Muscle of back (tissue), 11 donors: ENCODE data around the gene AGO4. TPM values are rescaled to one million over a fixed set of nuclear protein-coding genes. Genes with fewer than 3 reads are reported as not detected.
A peak's percentile ranks its signal among the peaks of the same experiment; 100 is the strongest.
"Not testable (repeated sequence)": the region's sequence is repeated elsewhere in the genome, so short reads cannot be mapped to it uniquely, and the experiment has no call there.

Source experiments
- DNase-seq, 3 donors: peaks; one replicate each; pipeline versions ENCODE4 v3.0.0 to v3.0.0-alpha.2; 2013
- polyA plus RNA-seq, 10 donors: library from polyadenylated mRNA; unstranded; fragments of 120-200 nt; gene quantifications; one replicate each; pipeline ENCODE4 v1.2.1, GENCODE V29; 2013; ENCODE audit not compliant: insufficient read length in 10 of 10

The AGO4 gene
- polyA plus RNA-seq, 10 donors = 9.1 to 19.5 (median 13.6) TPM

DNA sequence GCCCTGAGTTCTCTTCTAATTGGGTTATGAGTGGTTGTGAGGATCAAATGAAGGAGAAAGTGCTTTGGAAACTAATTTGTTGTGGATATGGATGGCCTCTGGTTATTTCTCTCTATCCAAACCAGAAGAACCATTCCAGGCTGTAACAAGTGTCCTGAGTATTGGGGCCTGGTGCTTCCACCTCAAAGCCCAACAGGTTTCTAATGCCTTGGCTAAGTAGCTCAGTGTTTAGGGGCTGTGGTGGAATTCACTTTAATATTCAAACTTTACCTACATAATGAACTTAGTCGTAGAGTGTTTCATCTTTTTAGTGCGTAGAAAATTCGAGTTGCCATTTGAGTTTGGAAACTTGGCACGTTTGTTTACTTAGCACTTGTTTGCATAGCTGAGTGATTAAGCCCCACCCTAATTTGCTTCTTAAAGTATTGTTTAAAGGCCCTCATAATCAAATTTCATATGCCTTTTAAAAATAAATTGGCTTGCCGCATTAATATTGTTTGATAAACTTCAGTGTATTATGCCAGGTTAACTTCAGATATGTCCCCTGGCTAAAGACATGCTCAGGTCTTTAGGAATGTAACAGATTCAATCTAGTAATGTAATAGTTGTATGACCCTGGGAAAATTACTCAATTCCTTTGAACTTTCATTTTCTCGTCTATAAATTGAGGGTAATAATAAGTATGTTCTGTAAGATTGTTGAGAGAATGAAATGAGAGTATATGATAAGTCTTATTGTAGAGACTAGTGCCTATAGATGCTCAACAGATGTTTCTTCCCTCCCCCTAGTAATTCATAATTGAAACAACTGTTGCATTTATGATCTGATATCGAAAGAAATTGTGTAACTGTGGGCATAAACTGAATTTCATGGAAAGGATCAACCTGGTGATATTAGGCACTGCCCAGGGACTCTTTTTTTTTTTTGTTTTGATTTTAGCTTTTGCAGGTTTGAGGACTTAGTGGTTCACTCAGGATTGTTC is 1.6 kb downstream of the AGO4 start:
- DNase-seq = no peak

DNA sequence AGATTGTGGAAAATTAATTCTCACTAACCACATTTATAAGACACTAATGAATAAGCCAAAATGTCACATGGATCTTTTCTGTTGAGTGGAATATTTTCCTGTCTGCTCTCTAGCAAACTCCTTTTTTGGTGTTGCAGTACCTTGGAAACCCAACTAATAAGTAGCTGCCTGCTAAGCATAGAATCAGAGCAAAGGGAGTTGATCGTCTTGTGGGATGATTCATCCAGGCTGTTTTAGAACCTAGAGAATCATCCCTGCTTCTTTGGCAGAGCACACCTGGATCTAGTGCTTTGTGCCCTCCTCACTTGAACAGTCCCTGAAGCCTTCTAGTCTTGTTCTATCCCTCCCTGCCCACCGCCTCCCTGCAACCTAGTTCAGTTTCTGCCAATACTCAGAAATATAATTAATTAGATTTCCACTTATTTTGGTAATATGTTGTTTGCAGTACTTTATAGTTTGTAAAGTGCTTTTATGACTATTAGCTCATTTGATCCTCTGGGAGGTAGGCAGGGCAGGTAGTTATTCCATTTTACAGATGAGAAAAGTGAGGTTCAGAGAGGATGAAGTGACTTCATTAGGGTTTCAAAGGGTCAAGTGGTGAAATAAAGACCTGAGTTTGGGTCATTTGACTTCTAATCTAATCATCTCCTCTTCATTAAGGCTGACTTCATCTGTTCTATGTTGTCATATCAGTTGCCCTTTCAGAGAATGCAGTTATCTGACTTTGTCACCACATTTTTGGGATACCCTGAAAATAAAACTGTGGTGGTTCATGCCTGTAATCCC is 2.5 kb downstream of the AGO4 start:
- DNase-seq = no peak

DNA sequence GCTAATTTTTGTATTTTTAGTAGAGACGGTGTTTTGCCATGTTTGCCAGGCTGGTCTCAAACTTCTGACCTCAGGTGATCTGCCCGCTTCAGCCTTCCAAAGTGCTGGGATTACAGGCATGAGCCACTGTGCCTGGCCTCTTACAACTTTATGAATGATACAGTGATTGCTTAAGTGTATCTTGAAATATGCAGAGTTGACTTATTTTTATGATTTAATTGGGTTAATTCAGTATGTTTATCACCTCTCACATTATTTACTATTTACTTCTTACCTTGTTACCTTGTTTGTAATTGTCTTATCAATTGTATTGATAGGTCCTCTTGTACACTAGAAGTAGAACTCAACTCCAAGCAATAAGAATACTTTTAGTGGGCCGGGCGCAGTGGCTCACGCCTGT is 4.9 kb downstream of the AGO4 start:
- not testable (repeated sequence) for DNase-seq

DNA sequence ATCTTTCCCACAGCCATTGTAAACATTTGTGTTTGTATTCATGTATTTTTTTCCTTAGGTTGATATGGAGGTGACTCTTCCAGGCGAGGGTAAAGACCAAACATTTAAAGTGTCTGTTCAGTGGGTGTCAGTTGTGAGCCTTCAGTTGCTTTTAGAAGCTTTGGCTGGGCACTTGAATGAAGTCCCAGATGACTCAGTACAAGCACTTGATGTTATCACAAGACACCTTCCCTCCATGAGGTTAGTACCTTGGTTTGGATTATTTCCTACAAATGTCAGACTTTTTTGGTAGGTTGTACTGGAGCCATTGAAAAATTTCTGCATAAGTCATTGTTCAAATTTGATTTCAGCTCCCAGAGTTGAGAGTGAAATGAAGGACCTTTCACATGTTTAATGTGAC is 17.4 kb downstream of the AGO4 start:
- no peak for DNase-seq

DNA sequence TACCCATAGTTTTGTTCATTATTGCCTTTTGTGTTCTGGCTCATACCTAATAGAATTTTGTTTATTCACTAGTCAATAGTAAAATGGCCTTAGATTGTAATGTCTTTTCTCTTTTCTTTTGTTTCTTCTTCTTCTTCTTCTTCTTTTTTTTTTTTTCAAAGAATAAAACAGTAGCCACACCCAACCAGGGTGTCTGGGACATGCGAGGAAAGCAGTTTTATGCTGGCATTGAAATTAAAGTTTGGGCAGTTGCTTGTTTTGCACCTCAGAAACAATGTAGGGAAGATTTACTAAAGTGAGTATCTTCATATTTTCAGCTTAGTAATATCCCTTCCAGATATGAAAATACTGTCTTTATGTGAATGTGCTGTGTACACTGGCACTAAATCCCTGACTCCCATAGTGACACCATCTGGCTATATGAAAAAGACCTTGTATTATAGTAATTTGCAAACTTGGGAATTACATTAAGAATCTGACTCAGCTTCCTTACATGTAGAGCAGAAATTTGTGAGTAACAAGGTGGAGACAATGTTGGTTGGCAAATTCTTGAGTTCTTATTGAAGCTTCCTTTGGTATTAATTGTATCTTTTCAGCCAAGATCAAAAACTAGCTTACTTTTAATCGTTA is 24.6 kb downstream of the AGO4 start:
- DNase-seq = no peak

DNA sequence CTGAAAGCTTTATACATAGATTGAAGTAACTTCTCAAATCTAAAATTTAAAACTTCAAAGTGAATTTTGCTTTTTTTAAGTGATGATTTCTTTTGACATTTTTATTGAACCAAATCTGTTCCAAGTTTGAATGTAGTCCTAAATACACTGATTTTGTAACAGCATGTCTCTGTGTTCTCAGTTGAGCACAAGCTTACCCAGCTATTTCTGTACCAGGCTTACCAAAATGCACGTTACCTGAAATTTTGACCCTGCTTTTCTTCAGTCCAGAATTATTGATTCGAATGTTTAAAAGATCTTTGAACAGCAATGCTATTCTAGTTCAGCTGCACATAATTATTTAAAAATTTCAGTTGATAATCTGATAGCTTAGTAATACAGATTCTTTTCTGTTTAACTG is 25.6 kb downstream of the AGO4 start:
- no peak for DNase-seq

DNA sequence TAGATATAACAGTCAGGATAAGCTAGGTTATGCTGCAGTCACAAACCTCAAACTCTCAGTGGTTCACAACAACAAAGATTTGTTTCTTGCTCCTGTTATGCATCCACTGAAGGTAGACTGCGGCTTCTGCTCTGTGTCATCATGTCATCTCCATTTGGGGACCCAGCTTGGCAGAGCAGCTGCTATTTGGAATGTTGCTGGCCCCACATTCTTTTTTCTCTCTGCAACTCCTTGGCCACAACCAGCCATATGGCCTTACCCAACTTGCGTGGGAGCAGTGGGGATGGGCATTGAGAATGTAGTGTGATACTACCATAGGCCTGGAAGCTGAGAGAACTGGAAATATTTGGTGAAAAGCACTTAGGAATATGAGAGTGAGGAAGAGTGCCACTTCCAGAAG is 26.4 kb downstream of the AGO4 start:
- DNase-seq = no peak

DNA sequence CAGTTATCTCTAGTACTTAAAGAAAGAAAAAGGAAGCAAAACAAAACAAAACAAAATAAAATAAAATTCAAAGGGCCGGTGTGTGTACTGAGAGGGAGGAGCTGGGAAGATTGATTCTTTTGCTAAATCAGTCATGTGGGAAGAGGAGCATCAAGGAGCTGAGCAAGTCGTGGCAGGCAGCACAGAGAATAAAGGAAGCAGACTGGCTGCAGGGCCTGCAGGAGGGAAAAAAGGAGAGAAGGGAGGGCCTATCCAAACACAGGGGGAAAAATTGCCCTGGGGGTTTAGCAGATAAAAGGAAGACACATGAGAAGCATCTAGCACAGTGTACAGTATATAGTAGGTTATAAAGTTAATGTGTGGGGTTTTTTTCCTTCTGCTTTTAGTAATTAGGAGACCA is 27.6 kb downstream of the AGO4 start:
- no peak for DNase-seq

DNA sequence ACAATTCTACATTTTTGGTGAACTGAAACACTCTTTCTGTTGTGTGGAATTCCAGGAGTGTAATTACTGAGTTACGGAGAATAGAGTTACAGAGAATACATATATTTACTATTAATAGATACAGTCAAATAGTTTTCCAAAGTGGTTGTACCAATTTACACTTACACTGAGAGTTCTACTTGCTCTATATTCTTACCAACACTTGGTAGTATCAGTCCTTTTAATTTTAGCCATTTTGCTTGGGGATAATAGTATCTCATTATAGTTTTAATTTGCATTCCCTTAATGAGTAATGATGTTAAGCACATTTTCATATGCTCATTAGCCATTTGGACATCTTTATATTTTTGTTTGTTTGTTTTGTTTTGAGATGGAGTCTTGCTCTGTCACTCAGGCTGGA is 28.9 kb downstream of the AGO4 start:
- no peak for DNase-seq

DNA sequence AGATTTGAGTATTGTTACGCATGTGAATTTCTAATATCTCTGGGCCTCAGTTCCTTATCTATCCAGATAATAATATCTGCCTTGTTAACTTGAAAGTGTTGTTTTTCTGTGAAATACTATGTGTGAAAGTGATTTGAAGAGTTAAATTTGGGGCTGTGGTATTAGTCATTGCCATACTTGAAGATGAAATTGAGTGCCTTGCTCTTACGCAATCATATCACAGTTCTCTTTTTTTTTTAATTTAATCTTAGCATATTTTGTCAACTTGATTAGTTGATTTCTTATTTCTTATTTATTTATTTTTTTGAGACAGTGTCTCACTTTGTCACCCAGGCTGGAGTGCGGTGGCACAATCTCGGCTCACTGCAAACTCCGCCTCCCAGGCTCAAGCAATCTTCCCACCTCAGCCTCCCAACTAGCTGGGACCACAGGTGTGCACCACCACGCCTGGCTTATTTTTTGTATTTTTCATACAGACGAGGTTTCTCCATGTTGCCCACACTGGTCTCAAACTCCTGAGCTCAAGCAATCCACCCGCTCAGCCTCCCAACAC is 31.0 kb downstream of the AGO4 start:
- no peak for DNase-seq

DNA sequence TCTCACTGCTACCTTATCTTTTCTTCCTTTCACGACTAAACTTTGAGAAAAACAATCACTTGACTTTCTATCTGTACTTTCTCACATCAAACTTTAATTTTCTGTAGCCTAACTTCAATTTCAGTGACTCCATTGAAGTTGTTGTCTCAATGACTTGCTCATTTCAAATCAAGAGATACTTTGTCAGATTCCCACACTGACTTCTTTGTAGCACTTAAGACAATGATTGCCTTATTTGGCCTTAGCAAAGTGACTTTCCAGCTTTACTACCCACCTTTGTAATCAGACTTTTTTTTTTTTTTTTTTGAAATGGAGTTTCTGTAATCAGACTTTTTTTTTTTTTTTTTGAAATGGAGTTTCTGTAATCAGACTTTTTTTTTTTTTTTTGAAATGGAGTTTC is 37.0 kb downstream of the AGO4 start:
- DNase-seq = no peak

DNA sequence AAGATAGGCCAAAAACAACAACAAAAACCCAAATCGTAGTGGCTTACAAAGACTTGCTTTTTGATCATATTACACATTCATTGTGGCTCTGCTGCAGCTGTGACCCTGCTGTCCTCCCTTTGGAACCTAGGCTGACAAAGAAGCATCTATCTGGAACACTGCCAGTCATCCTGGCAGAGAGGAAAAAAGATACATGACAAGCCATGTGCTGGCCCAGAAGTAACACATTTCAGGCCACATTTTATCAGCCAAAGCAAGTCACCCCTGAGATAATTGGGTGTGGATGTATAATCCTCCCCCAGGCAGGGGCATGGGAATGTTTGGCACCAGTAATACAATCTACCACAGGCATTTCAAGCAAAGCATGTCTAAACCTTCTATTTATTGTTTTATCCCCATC is 38.0 kb downstream of the AGO4 start:
- peak in 1 of 3 donors; percentile 22 for DNase-seq

DNA sequence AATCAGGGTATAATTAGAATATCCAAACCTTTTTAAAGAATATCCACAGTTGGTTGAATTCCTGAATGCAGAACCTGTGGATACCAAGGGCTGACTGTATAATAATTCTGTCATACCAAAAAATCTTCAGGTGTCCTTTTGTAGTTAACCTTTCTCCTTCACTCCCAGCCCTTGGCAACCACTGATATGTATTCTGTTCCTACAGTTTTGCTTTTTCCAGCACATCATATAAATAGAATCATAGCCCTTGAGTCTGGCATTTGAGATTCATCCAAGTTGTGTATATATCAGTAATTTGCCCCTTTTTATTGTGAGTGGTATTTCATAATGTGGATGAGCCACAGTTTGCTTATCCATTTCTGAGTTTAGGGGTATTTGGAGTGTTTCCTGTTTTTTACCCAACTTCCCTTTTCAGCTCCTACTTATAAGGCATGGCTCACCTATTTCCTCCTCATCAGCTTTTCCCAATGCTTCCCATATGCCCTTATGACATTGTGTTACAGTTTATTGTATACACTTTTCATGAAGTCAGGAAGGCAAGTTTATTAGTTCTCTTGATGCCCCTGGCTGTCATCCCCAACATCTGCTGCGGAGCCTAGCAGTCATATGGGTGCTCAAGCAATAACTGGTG is 40.2 kb downstream of the AGO4 start:
- no peak for DNase-seq

DNA sequence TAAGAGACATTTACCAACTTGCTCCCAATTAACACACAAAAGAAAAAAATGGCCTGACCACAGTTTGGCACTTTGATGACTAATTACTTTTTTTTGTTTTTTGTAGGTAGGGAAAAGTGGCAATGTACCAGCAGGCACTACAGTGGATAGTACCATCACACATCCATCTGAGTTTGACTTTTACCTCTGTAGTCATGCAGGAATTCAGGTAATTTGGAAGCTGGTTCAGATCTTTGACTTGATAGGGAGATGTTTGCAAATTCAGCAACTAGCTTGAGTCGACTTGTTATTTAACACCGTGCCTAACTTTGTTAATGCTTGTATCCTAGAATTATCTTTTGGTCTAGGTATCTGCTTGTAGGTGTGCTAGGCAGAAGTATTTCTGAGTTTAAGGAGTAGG is 42.2 kb downstream of the AGO4 start:
- no peak for DNase-seq

DNA sequence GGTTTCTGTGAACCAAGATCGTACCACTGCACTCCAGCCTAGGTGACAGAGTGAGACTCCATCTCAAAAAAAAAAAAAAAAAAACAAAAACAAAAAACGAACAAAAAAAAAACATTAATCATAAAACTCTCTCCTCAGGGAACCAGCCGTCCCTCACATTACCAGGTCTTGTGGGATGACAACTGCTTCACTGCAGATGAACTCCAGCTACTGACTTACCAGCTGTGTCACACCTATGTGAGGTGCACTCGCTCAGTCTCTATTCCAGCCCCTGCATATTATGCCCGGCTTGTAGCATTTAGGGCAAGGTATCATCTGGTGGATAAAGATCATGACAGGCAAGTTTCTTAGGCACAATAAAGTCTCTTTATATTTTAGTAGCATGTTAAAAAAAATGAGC is 42.9 kb downstream of the AGO4 start:
- peak in 1 of 3 donors; percentile 11 for DNase-seq

DNA sequence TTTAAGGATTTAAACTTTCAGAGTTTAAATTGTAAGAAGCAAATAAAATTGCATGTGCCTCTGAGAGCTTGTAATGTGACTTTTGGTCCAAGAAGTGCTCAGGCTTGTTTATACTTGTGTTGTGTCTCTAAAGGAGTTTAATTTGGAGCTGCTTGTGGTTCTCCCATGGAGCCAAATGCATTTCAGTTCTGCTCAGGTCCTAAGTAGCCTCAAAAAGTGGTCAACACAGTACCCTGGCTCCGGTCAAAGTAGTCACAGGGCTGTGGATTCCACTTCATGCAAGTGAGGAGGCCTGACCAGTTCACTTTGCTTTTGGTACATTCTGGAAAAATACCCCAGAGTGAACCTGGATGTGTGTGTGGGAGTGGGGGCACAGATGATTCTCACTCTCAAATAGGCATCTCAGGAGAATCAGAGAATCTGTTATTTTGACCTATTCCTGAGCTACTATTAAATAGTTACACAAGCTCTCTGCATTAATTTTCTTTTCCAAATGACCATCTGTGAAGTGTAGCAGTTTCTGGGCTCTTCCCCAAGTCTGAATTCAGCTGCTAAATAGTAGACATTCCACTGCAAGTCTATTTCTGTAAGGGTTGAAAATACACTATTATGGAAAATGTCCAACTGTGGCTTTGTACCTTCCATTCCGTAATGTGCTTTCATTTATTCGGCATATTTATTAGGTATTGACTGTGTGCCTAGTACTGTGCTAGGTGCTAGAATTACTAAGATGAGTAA is 43.5 kb downstream of the AGO4 start:
- DNase-seq = peak; percentile 82 to 94 (median 83)

DNA sequence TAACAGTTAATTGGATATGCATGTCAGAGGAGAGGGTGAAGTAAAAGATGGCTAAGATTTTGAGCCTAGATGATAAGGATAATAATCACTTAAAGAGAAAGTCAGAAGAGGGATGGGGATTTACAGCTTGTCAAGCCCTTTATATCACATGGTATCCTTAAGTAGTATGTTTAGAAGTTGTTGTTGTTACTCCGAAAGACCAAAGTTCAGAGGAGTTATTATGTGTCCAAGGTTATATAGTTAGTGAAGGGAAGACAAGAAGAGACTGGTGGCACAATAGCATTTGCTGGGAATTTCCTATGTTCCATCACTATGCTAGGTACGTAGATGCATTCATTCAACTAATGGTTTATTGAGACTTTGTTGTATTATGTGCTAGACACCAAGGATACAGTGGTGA is 44.4 kb downstream of the AGO4 start:
- no peak for DNase-seq

DNA sequence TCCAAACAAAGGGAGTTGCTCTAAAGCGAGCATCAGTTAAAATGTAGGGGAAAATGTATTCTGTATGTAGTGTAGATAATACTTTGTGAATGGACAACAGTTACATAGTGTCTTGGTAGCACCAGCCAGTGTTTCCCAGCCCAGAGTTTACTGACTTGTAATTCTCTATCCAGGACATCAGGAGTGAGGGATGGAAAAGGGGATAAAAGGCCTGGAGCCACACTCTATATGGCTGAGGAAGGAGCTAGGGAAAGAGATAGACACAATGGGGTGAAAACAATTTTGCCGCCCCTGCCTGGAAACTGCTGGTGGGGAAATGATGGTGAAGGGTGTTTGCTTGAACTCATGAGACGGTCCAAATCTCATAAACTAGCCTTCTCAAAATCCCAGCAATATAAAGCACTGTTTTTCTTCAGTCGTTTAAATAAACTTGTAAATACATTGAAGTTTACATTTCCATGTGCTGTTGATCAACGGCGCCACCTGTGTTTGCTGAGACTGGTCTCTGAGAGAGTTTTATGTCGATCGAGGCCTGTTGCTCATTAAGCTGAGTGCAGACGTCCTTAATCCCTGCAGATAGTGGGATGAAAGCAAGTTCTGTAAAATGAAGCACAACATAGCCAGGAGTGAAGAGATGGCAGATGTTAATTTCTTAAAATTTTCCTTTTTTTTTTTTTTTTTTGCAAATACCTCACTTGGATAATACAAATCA is 47.3 kb downstream of the AGO4 start:
- peak; percentile 17 to 54 (median 17) for DNase-seq

DNA sequence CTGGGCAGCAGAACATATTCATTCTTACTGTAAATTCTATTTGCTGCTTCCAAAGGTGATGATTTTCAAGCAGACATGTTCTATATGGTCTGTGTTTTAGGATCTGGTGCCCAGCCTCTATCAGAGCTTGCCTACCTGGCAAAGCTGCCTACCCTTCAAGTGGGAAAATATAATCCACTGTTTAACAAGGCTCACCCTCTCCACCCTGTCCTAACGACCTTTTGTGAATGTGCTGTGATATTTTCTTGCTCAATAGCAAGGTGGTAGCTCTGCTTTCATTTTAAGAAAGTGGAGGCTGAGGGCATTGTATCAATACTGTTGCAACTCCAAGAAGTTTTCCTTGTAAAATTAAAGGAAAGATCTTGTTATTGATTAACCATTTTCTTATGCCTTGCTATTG is 49.1 kb downstream of the AGO4 start:
- DNase-seq = no peak

DNA sequence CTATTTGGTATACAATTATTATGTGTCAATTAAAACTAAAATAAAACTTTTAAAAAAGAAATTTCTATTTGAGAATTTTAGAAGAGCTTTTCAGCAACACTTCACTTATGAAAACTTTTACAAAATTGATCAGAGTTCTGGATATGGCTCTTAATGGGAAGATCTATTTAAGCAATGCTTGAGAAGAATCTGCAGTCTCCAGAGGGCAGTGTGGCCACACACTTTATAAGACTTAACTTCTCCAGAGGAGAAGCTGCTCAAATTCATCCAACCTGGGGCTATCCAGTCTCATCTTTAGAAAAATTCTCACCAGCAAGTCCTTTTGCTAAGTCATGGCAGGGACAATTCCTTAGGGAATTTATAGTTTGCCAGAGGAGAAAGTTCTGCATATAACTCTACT is 50.0 kb downstream of the AGO4 start:
- peak in 1 of 3 donors; percentile 33 for DNase-seq
